ENCODE measurements around the gene DYNLL2.

DNA sequence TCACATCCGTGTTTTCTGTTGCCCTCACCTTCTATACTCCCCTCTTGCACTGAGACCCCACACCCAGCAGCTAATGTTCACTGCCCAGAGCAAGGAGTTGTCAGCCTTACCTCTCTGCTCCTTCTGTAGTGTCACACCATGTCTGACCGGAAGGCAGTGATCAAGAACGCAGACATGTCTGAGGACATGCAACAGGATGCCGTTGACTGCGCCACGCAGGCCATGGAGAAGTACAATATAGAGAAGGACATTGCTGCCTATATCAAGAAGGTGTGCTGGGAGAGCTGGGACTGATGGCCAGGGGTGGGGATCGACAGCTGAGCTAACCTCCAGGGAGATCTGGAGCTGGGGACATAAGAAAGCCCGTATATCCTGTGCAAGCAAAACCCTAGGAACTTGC is 3.7 kb downstream of the DYNLL2 start:
- TF ChIP-seq, protein P1, sequence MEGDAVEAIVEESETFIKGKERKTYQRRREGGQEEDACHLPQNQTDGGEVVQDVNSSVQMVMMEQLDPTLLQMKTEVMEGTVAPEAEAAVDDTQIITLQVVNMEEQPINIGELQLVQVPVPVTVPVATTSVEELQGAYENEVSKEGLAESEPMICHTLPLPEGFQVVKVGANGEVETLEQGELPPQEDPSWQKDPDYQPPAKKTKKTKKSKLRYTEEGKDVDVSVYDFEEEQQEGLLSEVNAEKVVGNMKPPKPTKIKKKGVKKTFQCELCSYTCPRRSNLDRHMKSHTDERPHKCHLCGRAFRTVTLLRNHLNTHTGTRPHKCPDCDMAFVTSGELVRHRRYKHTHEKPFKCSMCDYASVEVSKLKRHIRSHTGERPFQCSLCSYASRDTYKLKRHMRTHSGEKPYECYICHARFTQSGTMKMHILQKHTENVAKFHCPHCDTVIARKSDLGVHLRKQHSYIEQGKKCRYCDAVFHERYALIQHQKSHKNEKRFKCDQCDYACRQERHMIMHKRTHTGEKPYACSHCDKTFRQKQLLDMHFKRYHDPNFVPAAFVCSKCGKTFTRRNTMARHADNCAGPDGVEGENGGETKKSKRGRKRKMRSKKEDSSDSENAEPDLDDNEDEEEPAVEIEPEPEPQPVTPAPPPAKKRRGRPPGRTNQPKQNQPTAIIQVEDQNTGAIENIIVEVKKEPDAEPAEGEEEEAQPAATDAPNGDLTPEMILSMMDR (conservative IDR thresholded peaks at IDR 0.05; ENCODE audit: low read length) = no peak
- no peak for TF ChIP-seq EZH2phosphoT487 (IDR thresholded peaks at IDR 0.05; ENCODE audit: borderline replicate concordance, low read depth, low read length)

Data from OCI-LY7 (cell line).